DMS53 (cell line): ENCODE data around the gene PRKD2.
A peak's percentile ranks its signal among the peaks of the same experiment; 100 is the strongest.
"Not testable (repeated sequence)": the region's sequence is repeated elsewhere in the genome, so short reads cannot be mapped to it uniquely, and the experiment has no call there.

Experiments used
- DNase-seq: peaks from one replicate; lab custom pipeline; 2025; lab: John Stamatoyannopoulos, UW

PRKD2 gene

DNA sequence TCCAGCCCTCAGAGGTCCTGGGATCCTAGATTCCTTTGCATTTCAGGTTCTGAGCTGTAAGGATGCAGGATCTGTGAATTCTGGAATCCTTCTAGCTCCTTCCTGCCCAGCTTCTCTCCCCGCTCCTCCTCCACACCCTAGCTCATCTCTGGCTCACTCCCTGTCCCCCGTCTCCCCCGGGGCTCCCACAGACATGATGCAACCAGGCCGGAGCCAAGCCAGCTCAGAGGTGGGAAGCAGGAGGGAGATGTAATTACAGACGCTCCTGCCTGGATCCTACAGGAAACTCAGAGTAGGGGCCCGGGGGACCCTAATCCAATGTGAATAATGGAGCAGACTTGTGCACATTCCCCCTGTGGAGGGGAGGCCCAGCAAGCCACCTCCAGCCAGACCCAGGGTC is 85.4 kb downstream of the PRKD2 start:
- DNase-seq = no peak

- no peak for DNase-seq
These were observed 86.2 kb downstream of the PRKD2 start for GRCh38 chr19:46630586-46631205.

DNA sequence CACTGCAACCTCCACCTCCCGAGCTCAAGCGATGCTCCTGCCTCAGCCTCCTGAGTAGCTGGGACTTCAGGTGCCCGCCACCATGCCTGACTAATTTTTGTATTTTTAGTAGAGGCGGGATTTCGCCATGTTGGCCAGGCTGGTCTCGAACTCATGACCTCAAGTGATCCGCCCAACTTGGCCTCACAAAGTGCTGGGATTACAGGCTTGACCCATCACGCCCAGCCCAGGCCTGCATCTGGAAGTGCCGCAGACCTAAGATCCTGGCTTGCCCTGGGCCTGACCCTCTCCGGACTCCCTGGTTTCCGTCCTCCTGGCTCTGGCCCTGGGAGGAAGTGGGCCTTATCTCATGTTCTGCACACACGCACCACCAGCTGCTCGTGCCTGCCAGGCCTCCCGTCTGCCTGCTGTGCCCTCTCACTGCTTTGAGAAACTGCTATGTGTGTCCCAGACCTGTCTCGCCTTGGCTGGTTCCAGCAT is 87.3 kb downstream of the PRKD2 start:
- peak; percentile 19 for DNase-seq

GRCh38 chr19:46628970-46629369 is 87.9 kb downstream of the PRKD2 start:
- DNase-seq = not testable (repeated sequence)

DNA sequence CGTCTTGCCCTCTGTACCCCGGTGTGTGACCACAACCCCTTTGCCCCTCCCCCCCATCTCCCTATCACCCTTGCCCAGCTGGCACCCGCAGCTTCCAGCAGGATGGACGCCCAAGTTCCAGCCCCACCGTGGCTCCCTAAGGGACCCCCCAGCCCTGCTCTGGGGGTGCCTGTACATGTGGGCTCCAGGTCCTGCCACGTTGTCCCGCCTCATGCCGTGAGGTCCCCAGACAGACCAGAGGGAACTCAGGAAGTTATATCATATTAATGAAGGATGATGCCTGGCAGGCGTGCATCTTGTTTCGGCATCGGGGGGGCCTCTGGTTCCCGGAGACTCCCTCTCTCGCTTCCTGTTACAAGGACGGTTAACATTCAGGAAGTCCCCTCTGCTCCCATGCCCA is 90.5 kb downstream of the PRKD2 start:
- no peak for DNase-seq

DNA sequence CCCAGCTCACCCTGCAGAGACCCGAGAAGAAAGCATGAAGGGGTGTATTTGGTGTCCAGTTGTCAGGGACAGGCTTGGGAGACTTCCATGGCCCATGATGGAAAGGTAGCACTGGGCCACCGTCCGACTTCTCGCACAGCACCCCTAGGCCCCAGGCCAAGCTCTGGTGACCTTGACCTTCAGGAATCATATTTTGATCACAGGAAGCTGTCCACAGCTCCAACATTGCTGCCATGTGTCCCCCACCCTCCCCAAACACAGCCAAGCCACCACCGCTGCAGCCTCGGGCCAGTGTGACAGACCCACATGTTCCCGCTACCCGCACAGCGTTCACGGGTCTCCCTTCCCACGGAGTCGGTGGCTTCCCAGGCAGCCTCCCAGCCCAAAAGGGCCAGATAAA is 91.2 kb downstream of the PRKD2 start:
- DNase-seq = no peak

DNA sequence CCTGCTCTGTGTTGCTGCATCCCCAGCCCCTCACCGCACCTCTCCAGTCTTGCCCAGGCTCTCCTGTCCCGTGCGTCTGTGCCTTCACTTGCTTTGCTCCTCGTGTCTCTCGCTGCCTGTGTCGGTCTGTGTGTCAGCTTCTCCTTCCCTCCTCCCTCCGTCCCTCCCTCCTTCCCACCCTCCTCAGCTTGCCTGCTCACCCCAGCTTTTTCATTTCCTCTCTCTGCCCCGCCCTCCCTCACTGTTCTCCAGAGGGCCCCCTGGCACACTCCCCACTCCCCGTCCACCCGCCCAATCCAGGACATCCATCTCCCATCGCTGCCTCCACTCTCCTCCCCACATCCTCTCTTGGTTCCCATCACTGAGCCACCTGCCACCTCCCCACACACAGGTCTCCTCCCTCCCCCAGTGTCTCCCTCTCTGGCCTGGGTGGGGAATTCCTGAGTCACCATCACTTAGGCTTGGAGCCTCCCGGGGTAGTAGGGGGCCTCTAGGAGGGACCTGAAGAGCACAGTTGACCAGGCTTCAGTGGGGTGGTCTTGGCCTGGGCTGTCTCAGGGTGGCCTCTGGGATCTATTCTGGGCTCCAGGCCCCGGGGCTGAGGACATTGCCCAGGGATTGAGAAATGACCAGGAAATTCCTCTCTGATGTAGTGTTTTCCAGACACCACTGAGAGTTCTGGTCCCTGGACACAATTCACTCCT is 91.8 kb downstream of the PRKD2 start, which contains the start of gene PTGIR:
Gene PTGIR (minus strand): TSS at position 132 of the 704 bp plus-strand sequence. CDS start 864 bp downstream, outside the sequence.
- DNase-seq = peak; percentile 67
